HepG2 (cell line): ENCODE data around the gene SP3. TPM values are rescaled to one million over a fixed set of nuclear protein-coding genes. Genes with fewer than 3 reads are reported as not detected.

Source experiments
- DNMT1 ChIP-seq: sonication (generic); formaldehyde crosslinking; IDR thresholded peaks from 2 replicates; pipeline ENCODE4 v1.5.1; 2020; ENCODE audit warnings: mild to moderate bottlenecking, missing genetic modification reagents
- EEA1 ChIP-seq: sonication (generic); formaldehyde crosslinking; IDR thresholded peaks from 2 replicates; pipeline ENCODE4 v1.5.1; 2020; ENCODE audit warnings: mild to moderate bottlenecking, missing genetic modification reagents, borderline replicate concordance
- FOXC1 ChIP-seq: sonication (generic); formaldehyde crosslinking; IDR thresholded peaks from 2 replicates; pipeline ENCODE4 v1.8.0; 2022; ENCODE audit warnings: mild to moderate bottlenecking, missing genetic modification reagents, borderline replicate concordance
- FOXP1 ChIP-seq, 2 experiments: fragments of 450-650 bp in 1 of 2; IDR thresholded peaks; 2 replicates each; pipeline ENCODE4 v1.6.1; 2017 to 2018; ENCODE audit warnings: antibody characterized with exemption in 1 of 2
- HOXA5 ChIP-seq: sonication (generic); formaldehyde crosslinking; IDR thresholded peaks from 2 replicates; pipeline ENCODE4 v1.4.0; 2020; ENCODE audit warnings: missing genetic modification reagents
- KDM1A ChIP-seq: IDR thresholded peaks from 2 replicates; pipeline ENCODE4 v1.6.1; 2016; ENCODE audit warnings: missing compliant biosample characterization
- MTF2 ChIP-seq: sonication (generic); formaldehyde crosslinking; IDR thresholded peaks from 2 replicates; pipeline ENCODE4 v1.5.0; 2020; ENCODE audit warnings: missing genetic modification reagents, borderline replicate concordance
- NKX3-1 ChIP-seq: sonication (generic); formaldehyde crosslinking; IDR thresholded peaks from 2 replicates; pipeline ENCODE4 v1.5.0; 2020; ENCODE audit warnings: missing genetic modification reagents
- RFX5 ChIP-seq: IDR thresholded peaks from 2 replicates; pipeline ENCODE4 v1.6.1; 2011; ENCODE audit warnings: low read depth, low read length, improper control_type of control experiment
- SATB2 ChIP-seq: sonication (generic); formaldehyde crosslinking; IDR thresholded peaks from 2 replicates; pipeline ENCODE4 v1.5.0; 2020; ENCODE audit warnings: missing genetic modification reagents
- SMYD3 ChIP-seq: sonication (generic); formaldehyde crosslinking; IDR thresholded peaks from 2 replicates; pipeline ENCODE4 v1.8.1; 2023; ENCODE audit warnings: mild to moderate bottlenecking, missing genetic modification reagents
- TFDP1 ChIP-seq: IDR thresholded peaks from 2 replicates; pipeline ENCODE4 v1.6.1; 2016; ENCODE audit warnings: missing compliant biosample characterization, missing genetic modification reagents, borderline replicate concordance
- ZBTB43 ChIP-seq: sonication (generic); formaldehyde crosslinking; conservative IDR thresholded peaks from 2 replicates; pipeline ENCODE4 v1.4.0; 2020; ENCODE audit warnings: missing genetic modification reagents
- ZFX ChIP-seq: sonication (generic); formaldehyde crosslinking; IDR thresholded peaks from 2 replicates; pipeline ENCODE4 v1.4.0; 2020; ENCODE audit warnings: mild to moderate bottlenecking, low read depth, missing genetic modification reagents, moderate library complexity
- ZNF740 ChIP-seq: sonication (generic); formaldehyde crosslinking; IDR thresholded peaks from 2 replicates; pipeline ENCODE4 v1.4.0; 2020; ENCODE audit warnings: missing genetic modification reagents
- ZNF792 ChIP-seq: IDR thresholded peaks from 2 replicates; pipeline ENCODE4 v1.6.1; 2016
- ZNF841 ChIP-seq: sonication (generic); formaldehyde crosslinking; IDR thresholded peaks from 2 replicates; pipeline ENCODE4 v1.8.1; 2023; ENCODE audit warnings: missing genetic modification reagents, borderline replicate concordance
- ZNF878 ChIP-seq: sonication (generic); formaldehyde crosslinking; IDR thresholded peaks from 2 replicates; pipeline ENCODE4 v1.8.1; 2023; ENCODE audit warnings: mild to moderate bottlenecking, missing genetic modification reagents, moderate library complexity
- polyA plus RNA-seq, 8 experiments: library from polyadenylated mRNA; depleted of rRNA in 3 of 8; stranded (reverse) in 7 of 8; unstranded in 1 of 8; fragments of >200 nt; fragmentation: Illumina TruSeq in 4 of 8; extraction: Trizol in 4 of 8; gene quantifications; 2 replicates each; pipeline versions ENCODE4 v1.2.1 to v1.2.3, GENCODE V29; 2011 to 2016; ENCODE audit warnings: low read depth in 4 of 8, missing spikeins in 1 of 8, mixed read lengths in 1 of 8; ENCODE audit not compliant: insufficient read depth in 1 of 8
- total RNA-seq, 5 experiments: library from RNA; depleted of rRNA; stranded (reverse); fragments of >200 nt; fragmentation: Illumina TruSeq; extraction: Trizol; gene quantifications; 2 replicates each; pipeline ENCODE4 v1.2.3, GENCODE V29; 2016; ENCODE audit warnings: low read depth in 1 of 5
- TF ChIP-seq, protein P1 (sequence below): sonication (generic); formaldehyde crosslinking; IDR thresholded peaks from 2 replicates; pipeline ENCODE4 v1.4.0; 2020; ENCODE audit warnings: missing genetic modification reagents
- TF ChIP-seq, protein P2 (sequence below): sonication (generic); formaldehyde crosslinking; IDR thresholded peaks from 2 replicates; pipeline ENCODE4 v1.4.0; 2020; ENCODE audit warnings: low read depth, missing genetic modification reagents

SP3 gene
- total and polyA plus RNA-seq, 2 of the 13 experiments (the other 11 are each of a cell fraction or from before 2014, with no cell fraction given) = 57.3 to 132 TPM

DNA sequence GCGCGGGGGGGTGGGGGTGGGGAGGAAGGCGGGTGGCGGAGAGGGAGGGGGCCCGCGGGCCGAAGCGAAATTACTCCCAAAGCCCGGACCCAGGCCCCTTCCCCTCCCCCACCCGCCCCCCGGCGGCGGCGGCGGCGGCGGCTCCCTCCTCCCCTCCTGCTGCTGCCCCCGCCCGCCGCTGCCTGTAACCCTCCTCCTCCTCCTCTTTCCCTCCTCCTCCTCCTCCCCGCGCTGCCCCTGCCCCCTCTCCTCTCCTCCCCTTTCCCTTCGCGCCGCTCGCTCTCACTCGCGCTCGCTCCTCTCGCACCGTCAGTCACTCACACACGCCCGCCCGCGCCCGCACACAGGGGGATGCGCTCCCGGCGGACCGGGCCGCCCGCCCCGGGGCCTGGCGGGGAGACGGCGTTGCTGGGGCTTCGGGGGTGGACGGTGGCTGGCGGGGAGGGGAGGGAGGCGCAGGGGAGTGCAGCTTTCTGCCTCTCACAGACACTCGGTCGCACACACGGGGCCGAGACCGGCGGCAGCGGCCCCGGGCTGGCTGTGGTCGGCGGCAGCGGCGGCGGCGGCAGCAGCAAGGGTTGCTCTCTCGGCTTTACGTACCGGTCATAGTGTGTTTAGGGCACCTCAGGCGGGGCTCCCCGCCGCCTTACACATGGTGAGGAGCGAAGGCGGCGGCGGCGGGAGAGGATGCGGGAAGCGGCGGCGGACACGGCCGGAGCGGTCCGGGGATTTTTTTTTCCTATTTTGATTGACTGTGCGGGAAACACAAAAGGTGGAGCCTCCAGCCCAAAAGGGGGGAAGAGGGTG, 405 bp downstream of the SP3 start (continued):
- no peak for TF ChIP-seq HOXA5 (CRISPR knock-in tag)
- TF ChIP-seq ZNF841 (CRISPR knock-in tag) = no peak; the same call in 1 of the 2 replicates
- TF ChIP-seq ZNF878 (CRISPR knock-in tag) = no peak
- no peak for TF ChIP-seq SATB2
- TF ChIP-seq, protein P1, sequence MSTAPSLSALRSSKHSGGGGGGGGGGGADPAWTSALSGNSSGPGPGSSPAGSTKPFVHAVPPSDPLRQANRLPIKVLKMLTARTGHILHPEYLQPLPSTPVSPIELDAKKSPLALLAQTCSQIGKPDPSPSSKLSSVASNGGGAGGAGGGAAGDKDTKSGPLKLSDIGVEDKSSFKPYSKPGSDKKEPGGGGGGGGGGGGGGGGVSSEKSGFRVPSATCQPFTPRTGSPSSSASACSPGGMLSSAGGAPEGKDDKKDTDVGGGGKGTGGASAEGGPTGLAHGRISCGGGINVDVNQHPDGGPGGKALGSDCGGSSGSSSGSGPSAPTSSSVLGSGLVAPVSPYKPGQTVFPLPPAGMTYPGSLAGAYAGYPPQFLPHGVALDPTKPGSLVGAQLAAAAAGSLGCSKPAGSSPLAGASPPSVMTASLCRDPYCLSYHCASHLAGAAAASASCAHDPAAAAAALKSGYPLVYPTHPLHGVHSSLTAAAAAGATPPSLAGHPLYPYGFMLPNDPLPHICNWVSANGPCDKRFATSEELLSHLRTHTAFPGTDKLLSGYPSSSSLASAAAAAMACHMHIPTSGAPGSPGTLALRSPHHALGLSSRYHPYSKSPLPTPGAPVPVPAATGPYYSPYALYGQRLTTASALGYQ = no peak
- no peak for TF ChIP-seq NKX3-1 (CRISPR knock-in tag)
- no peak for TF ChIP-seq TFDP1 (CRISPR knock-in tag)
- no peak for TF ChIP-seq MTF2 (CRISPR knock-in tag)
- no peak for TF ChIP-seq SMYD3 (CRISPR knock-in tag)
- peak; percentile 6; the same call in 1 of the 2 replicates for TF ChIP-seq ZBTB43
- TF ChIP-seq ZFX (CRISPR knock-in tag) = no peak
- TF ChIP-seq DNMT1 (CRISPR knock-in tag) = no peak
- TF ChIP-seq RFX5 = no peak
- TF ChIP-seq FOXP1 (IDR thresholded peaks at IDR 0.05) = no peak
- no peak for TF ChIP-seq FOXP1 (CRISPR knock-in tag; IDR thresholded peaks at IDR 0.05)
- TF ChIP-seq KDM1A (CRISPR knock-in tag) = no peak
- 0 out of 2 replicates have a peak, but pooled peaks have one; percentile 7 for TF ChIP-seq ZNF792 (CRISPR knock-in tag)
- no peak for TF ChIP-seq ZNF740 (CRISPR knock-in tag)
- no peak for TF ChIP-seq FOXC1 (CRISPR knock-in tag)
- TF ChIP-seq, protein P2, sequence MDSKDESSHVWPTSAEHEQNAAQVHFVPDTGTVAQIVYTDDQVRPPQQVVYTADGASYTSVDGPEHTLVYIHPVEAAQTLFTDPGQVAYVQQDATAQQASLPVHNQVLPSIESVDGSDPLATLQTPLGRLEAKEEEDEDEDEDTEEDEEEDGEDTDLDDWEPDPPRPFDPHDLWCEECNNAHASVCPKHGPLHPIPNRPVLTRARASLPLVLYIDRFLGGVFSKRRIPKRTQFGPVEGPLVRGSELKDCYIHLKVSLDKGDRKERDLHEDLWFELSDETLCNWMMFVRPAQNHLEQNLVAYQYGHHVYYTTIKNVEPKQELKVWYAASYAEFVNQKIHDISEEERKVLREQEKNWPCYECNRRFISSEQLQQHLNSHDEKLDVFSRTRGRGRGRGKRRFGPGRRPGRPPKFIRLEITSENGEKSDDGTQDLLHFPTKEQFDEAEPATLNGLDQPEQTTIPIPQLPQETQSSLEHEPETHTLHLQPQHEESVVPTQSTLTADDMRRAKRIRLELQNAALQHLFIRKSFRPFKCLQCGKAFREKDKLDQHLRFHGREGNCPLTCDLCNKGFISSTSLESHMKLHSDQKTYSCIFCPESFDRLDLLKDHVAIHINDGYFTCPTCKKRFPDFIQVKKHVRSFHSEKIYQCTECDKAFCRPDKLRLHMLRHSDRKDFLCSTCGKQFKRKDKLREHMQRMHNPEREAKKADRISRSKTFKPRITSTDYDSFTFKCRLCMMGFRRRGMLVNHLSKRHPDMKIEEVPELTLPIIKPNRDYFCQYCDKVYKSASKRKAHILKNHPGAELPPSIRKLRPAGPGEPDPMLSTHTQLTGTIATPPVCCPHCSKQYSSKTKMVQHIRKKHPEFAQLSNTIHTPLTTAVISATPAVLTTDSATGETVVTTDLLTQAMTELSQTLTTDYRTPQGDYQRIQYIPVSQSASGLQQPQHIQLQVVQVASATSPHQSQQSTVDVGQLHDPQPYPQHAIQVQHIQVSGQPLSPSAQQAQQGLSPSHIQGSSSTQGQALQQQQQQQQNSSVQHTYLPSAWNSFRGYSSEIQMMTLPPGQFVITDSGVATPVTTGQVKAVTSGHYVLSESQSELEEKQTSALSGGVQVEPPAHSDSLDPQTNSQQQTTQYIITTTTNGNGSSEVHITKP = no peak
- no peak for TF ChIP-seq EEA1 (CRISPR knock-in tag)
